ENCODE data around the gene CCDC124.
"Not testable (repeated sequence)": the region's sequence is repeated elsewhere in the genome, so short reads cannot be mapped to it uniquely, and the experiment has no call there.

Gene CCDC124

DNA sequence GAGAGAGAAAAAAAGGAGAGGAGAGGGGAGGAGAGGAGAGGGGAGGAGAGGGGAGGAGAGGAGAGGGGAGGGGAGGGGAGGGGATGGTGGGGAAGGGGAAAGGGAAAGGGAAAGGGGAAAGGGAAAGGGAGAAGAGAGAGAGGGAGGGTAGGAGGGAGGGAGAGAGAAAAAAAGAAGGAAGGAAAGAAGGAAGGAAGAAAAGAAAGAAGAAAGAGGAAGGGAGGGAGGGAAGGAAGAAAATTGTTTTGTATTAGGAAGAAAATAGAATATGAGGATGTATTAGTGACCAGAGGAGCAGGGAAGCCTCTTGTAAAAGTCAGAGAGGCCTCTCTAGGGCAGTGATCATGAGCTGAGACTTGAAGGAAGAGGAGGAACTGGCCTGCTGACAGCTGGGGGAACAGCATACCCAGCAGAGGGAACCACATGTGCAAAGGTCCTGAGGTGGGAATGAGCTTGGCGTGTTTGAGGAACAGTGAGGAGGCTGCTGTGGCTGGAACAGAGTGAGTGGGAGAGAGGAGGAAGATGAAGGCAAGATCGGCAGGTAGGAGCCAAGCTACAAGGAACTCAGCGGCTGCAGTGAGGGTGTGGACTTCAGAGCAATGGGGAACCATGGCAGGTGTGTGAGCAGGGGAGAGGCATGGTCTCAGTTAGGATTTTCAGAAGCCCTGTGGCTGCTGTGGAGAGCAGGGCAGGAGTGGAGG, 24.5 kb downstream of the CCDC124 start:
- DNase-seq, result no peak

- DNase-seq, result no peak
Measured at GRCh38 chr19:17957885-17958284, 25.1 kb downstream of the CCDC124 start.

DNA sequence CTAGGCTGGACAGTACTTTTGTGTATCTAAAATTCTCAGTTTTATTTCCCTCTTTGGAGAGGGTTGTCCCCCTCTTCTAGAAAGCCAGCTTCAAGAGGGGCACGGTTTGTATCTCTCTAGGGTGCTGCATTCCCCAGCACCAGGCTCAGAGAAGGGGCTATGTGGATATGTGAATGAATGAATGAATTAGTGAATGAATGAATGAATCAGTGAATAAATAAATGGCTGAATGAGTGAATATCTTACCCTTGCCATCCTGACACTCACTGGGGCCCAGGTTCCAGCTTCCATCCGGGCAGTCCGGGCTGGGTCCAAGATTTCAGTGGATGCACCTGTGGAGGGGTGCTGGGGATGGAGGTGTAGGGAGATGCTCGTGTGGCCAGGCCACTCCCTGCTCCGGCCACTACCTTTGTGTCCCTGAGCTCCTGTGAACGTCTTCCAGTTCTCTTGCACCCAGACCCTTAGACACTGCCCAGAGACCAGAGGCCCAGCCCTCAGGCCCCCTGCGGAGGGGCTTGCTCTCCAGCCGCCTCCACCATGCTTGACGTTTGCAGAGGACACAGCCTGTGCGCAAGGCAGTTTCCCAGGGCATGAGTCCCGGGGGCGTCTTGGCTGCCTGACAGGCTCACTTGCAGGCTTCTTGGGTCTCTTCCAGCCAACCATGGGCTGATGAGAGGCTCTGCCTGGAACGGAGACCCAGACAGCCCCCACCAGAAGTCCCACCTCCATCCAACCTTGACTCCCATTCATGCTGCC, 31.3 kb downstream of the CCDC124 start:
- DNase-seq, result no peak

- DNase-seq, result no peak
Measured at GRCh38 chr19:17965370-17966128, 32.7 kb downstream of the CCDC124 start.

DNA sequence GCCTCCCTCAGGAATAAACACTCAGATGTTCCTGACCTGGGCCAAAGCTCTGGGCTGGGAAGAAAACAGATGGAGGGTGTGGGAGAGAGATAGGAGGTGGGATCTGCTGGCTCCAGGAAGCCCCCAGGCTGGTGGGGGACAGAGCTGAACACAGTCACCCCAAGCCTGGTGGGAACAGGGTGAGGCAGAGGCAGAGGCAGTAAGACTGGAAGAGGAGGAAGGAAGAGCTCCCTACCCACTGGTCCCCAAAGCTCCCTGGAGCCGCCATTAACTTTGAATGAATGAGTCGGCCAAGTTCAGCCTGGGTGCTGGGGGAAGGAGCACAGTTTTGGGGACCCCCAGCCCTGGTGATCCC, 33.3 kb downstream of the CCDC124 start:
- DNase-seq, result no peak

DNA sequence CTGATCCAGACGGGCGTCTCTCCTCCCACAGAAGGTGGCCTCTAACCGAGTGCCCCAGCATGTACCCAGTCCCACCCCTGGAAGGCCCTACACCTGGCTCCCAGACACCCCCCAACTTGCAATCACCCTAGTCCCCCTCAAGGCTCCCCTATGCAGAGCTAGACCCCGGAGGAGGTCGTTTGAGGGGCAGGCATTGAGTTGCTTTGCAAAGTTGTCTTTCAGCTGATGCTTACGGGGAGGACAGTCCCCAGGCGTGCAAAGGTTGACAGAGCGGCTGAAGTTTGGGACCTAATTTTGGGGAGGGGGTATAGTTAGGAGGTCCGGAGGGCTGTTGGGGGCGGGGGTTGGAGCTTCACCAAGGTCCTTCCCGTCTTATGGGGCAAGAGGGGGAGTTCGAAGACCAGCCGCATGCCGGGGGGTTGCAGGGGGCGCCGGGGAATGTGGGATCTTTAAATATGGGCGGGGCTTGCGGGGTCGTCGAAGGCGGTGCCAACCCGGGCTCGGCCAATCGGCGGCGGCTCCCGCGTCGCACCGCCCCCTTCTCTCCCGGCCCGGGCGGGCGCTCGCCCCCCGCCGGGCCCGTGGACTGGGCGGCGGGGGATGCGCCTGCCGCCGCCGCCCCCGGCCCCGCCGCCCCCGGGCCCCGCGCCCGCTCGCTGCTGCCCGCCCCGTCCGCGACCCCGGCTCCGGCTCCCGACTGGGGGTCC, 33.9 kb downstream of the CCDC124 start, which contains the start of gene KCNN1:
KCNN1 (plus strand) TSS at position 558 of the 707 bp plus-strand sequence. CDS start 6,782 bp downstream, outside the sequence.
- no peak for DNase-seq

GRCh38 chr19:17967257-17968051, 34.6 kb downstream of the CCDC124 start:
- no peak for DNase-seq

- no peak for DNase-seq
Measured at GRCh38 chr19:17968362-17968761, 35.5 kb downstream of the CCDC124 start.

GRCh38 chr19:17969096-17969792, 36.4 kb downstream of the CCDC124 start:
- DNase-seq, result no peak

DNA sequence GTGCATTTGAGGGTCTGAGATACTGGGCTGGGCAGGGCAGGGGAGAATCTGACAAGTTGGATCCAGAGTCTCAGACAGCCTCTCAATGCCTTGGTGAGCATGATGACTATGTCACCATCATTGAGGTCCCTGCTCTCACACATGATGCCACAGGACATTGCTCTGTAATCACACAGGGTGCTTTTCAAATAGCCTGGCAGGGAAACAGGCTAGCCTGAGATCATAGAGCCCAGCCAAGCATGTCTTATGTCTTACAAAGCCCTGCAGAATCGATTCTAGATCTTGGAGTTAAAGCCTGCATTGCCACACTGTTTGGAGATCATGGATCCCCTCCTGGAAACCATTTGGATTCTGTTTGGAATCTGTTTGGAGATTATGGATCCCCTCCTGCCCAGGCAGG, 39.4 kb downstream of the CCDC124 start:
- DNase-seq, result no peak

DNA sequence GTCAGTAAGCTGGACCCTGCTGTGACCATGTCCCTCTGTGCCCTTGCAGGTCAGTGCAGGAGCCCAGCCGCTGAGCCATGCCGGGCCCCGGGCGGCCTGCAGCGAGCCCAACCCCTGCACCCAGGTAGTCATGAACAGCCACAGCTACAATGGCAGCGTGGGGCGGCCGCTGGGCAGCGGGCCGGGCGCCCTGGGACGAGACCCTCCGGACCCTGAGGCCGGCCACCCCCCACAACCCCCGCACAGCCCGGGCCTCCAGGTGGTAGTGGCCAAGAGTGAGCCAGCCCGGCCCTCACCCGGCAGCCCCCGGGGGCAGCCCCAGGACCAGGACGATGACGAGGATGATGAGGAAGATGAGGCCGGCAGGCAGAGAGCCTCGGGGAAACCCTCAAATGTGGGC, 40.9 kb downstream of the CCDC124 start:
- no peak for DNase-seq

DNA sequence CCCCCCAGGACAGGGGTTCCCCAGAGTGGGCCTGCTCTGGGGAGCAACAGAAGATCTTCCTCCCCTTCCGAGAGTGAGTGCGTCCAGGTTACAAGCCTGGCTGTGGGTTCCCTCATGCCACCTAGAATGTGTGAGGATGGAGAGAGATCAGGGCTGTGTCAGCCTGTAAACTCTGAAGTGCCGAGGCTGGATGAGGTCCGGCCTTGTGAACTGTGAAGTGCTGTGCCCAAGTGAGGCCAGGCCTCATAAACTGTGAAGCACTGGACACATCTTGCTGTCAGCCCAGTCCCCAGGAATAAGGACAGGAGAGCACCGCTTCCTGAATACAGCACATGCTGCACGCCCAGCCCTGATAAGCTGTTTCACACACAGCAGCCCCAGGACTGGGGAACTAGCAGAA, 41.7 kb downstream of the CCDC124 start:
- no peak for DNase-seq

- DNase-seq, result no peak
Measured at GRCh38 chr19:17975032-17975431, 42.2 kb downstream of the CCDC124 start.

DNA sequence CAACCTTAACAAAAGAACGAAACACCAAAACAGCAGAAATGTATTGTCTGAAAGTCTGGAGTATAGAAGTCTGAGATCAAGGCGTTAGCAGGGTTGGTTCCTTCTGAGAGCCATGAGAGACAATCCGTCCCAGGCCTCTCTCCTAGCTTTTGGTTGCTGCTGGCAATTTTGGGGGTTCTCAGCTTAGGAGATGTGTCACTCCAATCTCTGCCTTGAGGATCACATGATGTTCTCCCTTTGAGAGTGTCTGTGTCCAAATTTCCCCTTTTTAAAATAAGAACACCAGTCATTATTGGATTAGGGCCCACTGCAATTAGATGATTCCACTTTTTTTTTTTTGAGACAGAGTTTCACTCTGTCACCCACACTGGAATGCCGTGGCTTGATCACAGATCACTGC, 44.2 kb downstream of the CCDC124 start:
- DNase-seq, result no peak

DNA sequence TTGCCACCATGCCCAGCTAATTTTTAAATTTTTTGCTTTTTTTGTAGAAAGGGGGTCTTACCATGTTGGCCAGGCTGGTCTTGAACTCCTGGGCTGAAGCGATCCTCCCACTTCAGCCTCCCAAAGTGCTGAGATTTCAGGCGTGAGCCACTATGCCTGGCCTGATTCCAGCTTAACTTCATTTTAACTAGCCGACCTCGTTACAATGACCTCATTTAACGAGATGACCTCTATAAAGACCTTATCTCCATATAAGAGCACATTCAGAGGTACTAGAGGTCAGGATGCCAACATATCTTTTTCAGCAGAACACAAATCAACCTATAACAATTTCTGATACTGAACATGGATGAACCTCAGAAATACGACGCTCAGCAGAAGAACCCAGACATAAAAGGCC, 44.7 kb downstream of the CCDC124 start:
- no peak for DNase-seq

GRCh38 chr19:17981611-17982010, 48.8 kb downstream of the CCDC124 start:
- DNase-seq, result no peak

DNA sequence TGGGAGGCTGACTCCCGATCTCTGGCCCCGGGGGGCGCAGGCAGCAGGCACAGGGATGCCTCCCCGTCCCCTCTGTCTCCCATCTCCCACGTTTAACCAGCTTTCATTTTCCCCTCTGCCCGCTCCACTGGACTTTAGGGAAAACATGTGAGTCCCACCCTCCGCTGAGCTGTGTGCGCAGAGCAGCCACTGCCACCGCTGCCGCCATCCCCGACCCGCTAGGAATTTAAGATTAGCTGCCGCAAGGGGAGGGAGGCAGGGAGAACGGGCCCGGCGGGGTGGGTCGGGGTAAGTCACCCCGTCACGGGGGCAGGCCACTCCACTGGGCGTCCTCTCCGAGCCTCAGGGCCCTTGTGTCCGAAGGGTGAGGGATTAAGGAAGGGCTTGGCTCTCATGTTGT, 49.6 kb downstream of the CCDC124 start:
- no peak for DNase-seq

DNA sequence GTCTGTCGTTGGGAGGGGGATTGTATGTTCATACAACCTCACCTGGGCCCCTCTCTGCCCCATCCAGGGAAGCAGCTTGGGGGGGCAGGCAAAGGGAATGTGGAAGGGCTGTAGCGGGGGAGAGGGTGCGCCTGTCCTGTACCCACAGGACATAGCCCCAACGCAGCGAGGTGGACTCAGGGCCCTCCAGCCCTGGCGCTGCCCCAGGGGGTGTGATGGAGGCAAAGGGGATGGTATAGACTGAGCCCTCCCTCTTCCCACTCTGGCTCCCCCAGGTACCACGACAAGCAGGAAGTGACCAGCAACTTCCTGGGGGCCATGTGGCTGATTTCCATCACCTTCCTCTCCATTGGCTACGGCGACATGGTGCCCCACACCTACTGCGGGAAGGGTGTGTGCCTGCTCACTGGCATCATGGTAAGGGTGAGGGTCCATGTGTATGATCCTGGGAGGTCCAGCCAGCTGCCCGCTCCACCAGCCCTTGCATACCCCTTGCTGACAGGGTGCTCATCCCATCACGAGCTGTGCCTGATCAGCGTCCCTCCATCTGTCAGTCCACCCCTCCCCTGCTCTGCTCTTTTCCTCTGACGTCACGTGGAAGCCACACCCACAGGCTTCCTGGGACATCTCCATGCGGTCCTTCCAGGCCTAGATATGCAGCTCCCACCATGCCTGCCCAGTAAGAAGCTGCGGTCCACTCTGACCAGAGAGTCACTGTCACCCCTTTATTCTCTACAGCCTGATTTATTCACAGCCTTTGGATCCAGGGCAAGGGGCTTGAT, 52.4 kb downstream of the CCDC124 start:
- no peak for DNase-seq

- not testable (repeated sequence) for DNase-seq
Measured at GRCh38 chr19:17986569-17986968, 53.8 kb downstream of the CCDC124 start.

DNA sequence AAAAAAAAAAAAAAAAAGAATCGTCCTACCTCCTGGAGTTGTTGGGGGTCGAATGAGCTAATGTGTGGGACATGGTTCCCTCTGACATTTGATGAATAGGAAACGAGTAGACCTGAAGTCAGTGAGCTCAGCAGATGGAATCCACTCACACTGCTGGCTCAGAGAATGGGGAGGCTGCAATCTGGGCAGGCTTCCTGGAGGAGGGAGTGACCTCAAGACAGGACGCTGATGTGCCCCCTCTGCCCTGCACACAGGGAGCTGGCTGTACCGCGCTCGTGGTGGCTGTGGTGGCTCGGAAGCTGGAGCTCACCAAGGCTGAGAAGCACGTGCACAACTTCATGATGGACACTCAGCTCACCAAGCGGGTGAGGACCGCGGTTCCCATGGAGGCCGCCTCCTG, 55.3 kb downstream of the CCDC124 start:
- DNase-seq, result no peak
